Measurements from ENCODE around the gene ZNF33B.
"Not testable (repeated sequence)": the region's sequence is repeated elsewhere in the genome, so short reads cannot be mapped to it uniquely, and the experiment has no call there.

Gene ZNF33B

GRCh38 chr10:42638055-42638820 lies at the start of gene ZNF33B:
TSS of gene ZNF33B (minus strand) at chr10:42638570. CDS start at chr10:42636928, 1,642 bp downstream.
- peak; percentile 80 for DNase-seq

- DNase-seq: no peak
Observed at GRCh38 chr10:42684517-42684916, 46.1 kb upstream of the ZNF33B start.

GRCh38 chr10:42680267-42680666 lies 41.9 kb upstream of the ZNF33B start:
- DNase-seq: no peak

- not testable (repeated sequence) for DNase-seq
Observed at GRCh38 chr10:42665181-42665979, 27.0 kb upstream of the ZNF33B start.

- DNase-seq: no peak
Observed at GRCh38 chr10:42654419-42654818, 16.0 kb upstream of the ZNF33B start.

GRCh38 chr10:42652858-42653257 lies 14.5 kb upstream of the ZNF33B start:
- DNase-seq: no peak

GRCh38 chr10:42650374-42650773 lies 12.0 kb upstream of the ZNF33B start:
- DNase-seq: no peak

- DNase-seq: no peak
Observed at GRCh38 chr10:42648512-42648911, 10.1 kb upstream of the ZNF33B start.

- no peak for DNase-seq
Observed at GRCh38 chr10:42646687-42647640, 8.6 kb upstream of the ZNF33B start.

GRCh38 chr10:42646214-42646613 lies 7.8 kb upstream of the ZNF33B start:
- no peak for DNase-seq

GRCh38 chr10:42645516-42645915 lies 7.1 kb upstream of the ZNF33B start:
- no peak for DNase-seq

GRCh38 chr10:42645103-42645502 lies 6.7 kb upstream of the ZNF33B start:
- no peak for DNase-seq

- no peak for DNase-seq
Observed at GRCh38 chr10:42640610-42641229, 2.4 kb upstream of the ZNF33B start.

GRCh38 chr10:42638821-42639270 lies 476 bp upstream of the ZNF33B start:
- no peak for DNase-seq

- DNase-seq: no peak
Observed at GRCh38 chr10:42637648-42638054, 719 bp downstream of the ZNF33B start.

- DNase-seq: no peak
Observed at GRCh38 chr10:42637142-42637541, 1.2 kb downstream of the ZNF33B start.

GRCh38 chr10:42635098-42635497 lies 3.3 kb downstream of the ZNF33B start:
- no peak for DNase-seq

- no peak for DNase-seq
Observed at GRCh38 chr10:42632564-42632963, 5.8 kb downstream of the ZNF33B start.

GRCh38 chr10:42630537-42631134 lies 7.7 kb downstream of the ZNF33B start:
- no peak for DNase-seq

- DNase-seq: no peak
Observed at GRCh38 chr10:42623929-42624328, 14.4 kb downstream of the ZNF33B start.

GRCh38 chr10:42618424-42618823 lies 19.9 kb downstream of the ZNF33B start:
- no peak for DNase-seq

- DNase-seq: no peak
Observed at GRCh38 chr10:42615419-42615818, 23.0 kb downstream of the ZNF33B start.

All from NCI-H1694 treated with DMSO at 0.1 percent for 48 hours (cell line).